Sciatic nerve (tissue), 2 donors: ENCODE results near the gene KLHL28. TPM values are rescaled to one million over a fixed set of nuclear protein-coding genes. Genes with fewer than 3 reads are reported as not detected.
"Not testable (repeated sequence)": the region's sequence is repeated elsewhere in the genome, so short reads cannot be mapped to it uniquely, and the experiment has no call there.

ENCODE experiments used
- ATAC-seq: fragments of 200-7000 bp; cut with Tn5 transposase; one replicate; pipeline ENCODE4 v1.9.1; 2020; ENCODE audit warnings: mild to moderate bottlenecking, moderate library complexity
- DNase-seq: peaks from one replicate; pipeline ENCODE4 v3.0.0-alpha.2; 2020; ENCODE audit warnings: low spot score
- intact Hi-C: fragments of 100-400 bp; cut with DNase I; formaldehyde crosslinking; loops from one replicate; pipeline ENCODE4 v1.14.2; 2022
- total RNA-seq: library from RNA; stranded (reverse); fragmentation: NEBNext Ultra II Directional; extraction: Animal tissue kit (Norgen Biotek cat#: 25700); gene quantifications from one replicate; pipeline ENCODE4 v1.2.1, GENCODE V29; 2021
- donor health status: DM: no; HTN: no; CAD: no.
- donor health status: DM: no; HTN: no; CAD: no.

KLHL28 gene
- total RNA-seq, 1 donor from 2014 or later: 19.2 TPM

DNA sequence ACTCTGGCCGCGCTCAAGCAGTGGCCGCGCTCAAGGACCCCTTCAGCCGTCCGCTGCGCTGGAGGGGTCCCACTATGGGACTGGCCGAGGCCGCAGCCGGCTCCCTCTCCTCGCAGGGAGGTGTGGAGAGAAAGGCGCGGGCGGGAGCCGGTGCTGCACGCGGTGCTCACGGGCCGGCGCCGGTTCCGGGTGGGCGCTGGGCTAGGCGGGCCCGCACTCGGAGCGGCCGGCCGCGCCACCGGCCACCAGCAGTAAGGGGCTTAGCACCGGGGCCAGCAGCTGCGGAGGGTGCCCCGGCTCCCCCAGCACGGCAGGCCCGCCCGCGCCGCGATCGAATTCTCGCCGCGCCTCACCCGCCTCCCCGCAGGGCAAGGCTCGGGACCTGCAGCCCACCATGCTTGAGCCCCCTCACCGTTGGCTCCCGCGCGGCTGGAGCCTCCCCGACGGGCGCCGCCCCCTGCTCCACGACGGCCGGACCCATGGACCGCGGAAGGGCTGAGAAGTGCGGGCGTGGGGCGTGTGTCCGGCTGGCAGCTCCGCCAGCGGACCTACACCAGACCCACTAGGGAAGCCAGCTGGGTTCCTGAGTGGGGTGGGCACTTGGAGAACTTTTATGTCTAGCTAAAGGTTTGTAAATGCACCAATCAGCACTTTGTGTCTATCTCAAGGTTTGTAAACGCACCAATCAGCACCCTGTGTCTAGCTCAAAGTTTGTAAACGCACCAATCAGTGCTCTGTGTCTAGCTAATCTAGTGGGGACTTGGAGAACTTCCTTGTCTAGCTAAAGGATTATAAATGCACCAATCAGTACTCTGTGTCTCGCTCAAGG lies 49.5 kb downstream of the KLHL28 start:
- ATAC-seq: peak; percentile 60
- intact Hi-C loops: loop anchor here (10.0 kb wide), 1 partner anchor 353 kb away; no protein-coding TSS in a partner anchor
- no peak for DNase-seq

DNA sequence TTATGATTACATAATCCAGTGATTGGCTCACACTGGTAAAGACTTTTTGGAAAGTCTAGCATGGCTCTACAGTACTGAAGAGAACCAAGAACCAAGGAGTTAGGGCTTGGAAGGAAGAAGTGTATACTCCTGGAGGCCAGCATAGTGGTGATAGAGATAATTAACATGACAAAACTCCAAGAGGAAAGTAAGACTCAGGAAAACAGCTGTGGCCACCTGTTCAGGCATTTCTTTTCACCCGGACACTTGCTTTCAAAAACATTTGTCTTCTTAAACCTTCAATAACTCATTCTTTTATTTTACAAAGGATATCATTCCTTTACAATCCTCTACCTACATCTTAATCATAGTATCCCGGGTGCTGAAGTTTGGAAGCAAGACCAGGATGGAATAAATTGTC lies 50.9 kb downstream of the KLHL28 start:
- intact Hi-C loops: loop anchor here (10.0 kb wide), 1 partner anchor 354 kb away; no protein-coding TSS in a partner anchor
- DNase-seq (no peak), ATAC-seq (no peak)

DNA sequence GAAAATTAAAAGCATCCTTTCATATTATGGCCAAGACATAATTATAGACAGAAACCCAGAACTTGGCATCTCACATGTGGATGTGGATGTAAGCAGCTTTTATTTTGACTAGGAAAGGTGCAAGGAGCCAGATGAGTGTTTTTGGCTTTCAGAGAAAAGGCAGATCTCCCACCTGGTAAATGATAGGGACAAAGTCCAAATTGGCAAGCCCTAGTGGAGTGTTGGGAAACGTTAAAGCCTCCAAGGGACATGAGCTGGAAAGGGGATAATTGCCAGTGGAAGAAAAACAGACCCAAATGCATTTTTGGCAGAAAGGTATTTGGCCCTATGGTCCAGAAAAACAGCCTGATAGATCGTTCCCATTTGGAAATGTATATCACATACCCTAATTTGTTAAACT lies 60.1 kb downstream of the KLHL28 start:
- DNase-seq (no peak), ATAC-seq (no peak)
- intact Hi-C loops: no loop called here

DNA sequence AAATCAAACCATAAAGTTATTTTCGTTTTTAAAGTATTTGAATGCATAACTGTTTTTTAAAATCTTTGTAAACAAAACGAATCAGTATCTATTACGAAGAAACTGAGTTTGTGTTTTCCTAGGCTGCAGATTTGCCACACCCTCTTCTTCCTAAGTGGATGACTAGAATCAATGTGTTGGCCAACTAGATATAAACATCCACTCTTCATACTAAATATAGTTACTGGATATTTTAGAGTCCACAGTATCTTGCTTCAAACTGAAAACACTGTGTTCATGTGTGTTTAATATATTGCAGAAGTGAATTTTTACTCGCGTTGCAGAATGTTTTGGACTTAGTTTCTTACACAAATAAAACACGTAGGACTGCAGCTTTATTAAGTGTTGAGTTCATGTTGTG lies 63.2 kb downstream of the KLHL28 start:
- intact Hi-C loops: no loop called here
- DNase-seq (no peak), ATAC-seq (no peak)

DNA sequence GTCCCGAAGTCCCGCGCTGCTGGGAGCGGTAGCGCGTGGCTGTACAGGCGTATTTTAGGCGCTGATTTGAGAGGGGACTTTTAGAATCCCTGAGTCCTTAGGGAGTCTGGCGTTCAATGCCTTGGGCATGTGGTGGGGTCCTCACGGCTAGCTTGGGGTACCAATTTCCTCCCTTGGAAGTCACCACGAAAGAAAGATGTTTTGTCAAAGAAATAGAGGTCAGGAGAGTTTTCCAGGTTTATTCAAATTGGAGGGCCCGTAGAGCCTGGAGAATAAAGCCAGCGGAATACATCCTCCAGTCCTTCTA lies 63.9 kb downstream of the KLHL28 start:
- ATAC-seq (no peak), DNase-seq (no peak)
- intact Hi-C loops: no loop called here

DNA sequence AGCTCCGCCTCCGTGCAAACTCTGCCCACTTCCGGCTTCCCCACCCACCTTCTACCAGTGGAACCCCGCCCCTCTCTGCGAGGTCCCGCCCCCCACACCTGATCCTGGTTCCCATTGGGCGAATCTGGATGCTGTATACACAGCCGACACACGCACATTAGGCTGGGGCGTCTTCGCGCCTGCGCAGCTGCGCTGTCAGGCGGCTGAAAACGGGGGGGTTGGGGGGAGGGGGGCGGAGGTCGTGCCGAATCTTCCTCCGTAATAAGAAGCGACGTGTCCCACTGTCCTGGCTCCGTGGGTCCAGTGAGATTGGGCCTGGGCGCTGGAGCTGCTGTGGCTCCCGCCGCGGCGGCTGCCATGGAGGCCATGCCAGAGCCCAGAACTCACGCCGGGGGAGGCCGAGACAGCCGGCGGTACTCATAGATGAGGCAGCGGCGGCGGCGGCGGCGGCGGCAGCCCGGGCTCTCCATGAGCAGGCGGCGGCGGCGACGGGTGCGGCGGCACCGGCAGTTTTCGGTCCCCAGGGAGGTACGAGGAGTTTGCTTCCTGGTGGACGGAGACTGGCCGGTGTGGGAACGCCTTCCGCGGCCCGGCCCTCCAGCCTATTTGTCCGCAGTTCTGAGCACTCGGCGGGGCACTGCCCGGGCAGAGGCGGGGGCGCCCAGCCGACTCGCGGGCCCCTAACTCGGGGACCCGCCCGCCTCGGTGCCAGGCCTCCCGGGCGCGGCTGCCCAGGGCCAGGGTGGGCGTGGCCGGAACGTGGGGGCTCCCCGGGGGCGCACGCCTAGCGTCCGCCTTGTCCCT lies 64.5 kb downstream of the KLHL28 start:
- ATAC-seq: peak; percentile 100
- intact Hi-C loops: no loop called here
- DNase-seq: peak; percentile 99

DNA sequence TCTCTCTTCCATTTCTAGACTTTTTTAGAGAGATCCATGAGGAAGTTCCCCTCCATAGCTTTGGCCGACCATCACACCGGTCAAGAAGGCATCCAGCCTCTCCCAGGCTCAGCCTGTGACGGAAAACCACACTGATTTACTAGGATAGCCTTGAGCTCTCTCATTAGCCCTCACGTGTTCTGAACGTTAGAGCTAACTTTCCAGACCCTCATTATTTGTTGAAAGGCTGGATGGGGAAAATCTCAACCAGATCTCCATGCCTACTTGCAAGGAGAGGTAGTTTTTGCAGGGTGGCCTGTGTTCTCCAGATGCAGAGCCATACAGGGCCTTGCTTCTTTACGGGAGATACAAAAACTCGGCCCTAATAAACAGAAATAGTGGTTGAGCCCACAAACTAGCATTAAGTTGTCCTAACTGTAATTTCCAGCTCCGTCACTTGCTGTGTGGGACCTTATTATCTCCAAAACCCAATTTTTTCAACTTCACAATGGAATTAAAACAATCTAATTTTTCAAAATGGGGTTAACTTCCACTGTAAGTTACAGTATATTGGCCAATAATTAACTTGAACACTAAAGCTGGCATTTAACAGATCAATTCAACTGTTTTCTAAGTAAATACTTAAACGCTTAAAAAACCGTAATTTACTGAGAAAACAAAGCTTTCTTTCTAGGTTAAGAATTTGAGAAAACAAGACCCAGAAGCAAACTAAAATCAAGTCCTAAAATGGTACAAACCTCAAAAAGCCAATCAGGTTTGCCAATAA lies 65.3 kb downstream of the KLHL28 start:
- DNase-seq: no peak
- no peak for ATAC-seq
- intact Hi-C loops: no loop called here

DNA sequence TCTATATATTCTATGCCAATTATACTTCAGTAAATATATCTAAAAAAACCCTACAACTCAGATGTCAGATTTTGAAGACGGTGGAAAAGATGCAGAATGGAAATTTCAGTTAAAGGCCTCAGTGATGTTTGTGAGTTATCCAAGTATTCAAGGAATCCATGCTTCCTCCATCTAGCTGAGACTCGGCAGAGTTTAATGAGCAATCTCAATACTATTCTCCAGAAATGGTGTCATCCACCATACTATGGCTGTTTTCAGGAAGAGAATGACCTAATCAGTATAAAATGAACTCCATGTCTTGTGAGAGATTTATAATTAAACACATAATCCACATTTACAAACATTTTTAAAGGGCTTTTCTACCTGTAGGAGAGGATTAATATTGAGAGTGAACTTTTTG lies 66.0 kb downstream of the KLHL28 start:
- no peak for DNase-seq
- intact Hi-C loops: no loop called here
- no peak for ATAC-seq

DNA sequence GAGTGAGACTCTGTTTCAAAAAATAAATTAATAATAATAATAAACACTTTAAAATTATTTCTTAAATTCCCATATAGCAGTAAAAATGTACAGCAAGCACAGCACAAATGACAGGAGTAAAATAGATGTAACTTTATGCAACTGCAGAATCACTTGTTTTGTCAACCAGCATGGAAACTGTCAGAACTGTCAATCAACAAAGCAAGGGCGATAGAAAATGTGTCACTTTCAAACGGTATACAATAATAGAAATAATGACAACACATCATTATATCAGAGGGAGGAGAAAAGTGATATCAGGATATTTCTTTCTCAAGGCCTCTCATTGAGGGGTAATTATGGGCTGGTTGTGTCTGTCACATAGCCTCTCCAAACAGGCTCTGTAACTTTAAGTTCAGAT lies 68.2 kb downstream of the KLHL28 start:
- ATAC-seq (no peak), DNase-seq (no peak)
- intact Hi-C loops: no loop called here

DNA sequence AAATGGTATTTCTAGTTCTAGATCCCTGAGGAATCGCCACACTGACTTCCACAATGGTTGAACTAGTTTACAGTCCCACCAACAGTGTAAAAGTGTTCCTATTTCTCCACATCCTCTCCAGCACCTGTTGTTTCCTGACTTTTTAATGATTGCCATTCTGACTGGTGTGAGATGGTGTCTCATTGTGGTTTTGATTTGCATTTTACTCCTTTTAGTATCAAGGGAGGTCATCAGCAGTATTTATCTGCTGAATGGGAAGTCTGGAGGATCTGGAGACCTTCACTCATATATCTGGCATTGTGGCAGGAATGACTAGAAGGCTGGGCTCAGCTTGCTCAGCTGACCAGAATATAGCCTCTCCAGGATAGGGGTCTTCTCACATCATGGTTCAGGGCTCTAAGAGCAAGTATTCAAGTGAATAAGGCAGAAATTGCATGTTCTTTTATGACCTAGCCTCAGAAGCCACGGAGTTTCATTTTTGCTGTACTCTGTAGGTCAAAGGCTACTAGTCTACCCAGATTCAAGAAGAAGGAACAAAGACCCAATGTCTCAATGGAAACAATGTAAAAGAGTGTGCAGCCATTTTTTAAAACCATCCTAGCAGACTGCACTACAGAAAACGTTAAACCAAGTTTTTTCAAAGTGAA lies 69.9 kb downstream of the KLHL28 start:
- DNase-seq, intact Hi-C loops, ATAC-seq: not testable (repeated sequence)

DNA sequence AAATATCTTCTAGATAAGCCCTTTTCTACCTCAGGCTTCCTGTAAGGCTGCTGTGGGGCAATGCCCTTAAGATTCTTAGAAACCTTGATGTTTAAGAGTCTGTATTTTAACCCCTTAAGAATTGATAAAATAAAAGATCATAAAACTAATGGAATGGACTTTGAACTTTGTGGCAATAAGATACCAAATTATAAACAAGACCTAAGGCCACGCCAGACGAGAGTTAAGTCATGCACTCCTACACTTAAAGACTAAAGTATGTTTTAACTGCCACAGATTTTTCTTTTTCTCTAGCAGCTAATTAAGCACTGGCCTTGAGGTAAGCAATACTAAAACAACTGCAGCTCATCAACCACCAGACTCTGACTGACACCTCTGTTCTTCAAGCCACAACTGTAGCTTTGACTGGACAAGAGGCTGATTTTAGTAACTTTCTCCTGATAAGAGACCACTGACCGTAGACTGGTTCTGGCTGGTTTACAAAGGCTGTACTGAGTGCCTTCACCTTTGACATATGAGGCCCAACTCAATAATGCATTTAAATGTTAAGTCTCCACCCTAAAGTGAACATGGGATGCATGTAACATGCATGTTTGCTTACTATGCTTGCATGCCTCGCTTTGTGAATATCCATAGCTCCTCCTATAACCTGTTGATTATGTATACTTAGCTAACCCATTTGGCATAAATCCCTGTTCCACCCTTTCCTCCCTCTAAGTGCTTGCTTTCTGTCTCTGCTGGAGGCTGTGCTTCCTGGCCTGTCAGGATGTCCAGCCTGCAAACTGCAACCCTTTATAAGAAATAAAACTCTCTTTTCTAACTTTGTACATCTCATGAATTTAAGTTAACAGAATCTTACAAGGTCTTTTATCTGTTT lies 71.9 kb downstream of the KLHL28 start:
- intact Hi-C loops: no loop called here
- ATAC-seq (no peak), DNase-seq (no peak)

DNA sequence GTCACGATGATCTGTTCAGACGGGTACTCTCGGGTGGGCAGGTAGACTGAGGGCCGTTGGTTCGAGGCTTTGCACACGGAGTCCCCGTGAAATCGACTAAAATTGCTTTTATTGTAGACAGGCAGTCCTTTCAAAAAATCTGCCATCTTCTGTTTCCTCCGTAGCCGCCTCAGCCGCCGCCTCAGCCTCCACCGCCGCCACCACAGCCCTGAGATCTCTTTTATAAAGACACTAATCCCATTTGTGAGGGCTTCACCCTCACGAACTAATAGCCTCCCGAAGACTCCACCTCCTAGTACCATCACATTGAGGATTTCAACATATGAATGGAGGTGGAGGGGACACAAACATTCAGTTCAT lies 74.2 kb downstream of the KLHL28 start:
- DNase-seq: no peak
- intact Hi-C loops: no loop called here
- no peak for ATAC-seq

DNA sequence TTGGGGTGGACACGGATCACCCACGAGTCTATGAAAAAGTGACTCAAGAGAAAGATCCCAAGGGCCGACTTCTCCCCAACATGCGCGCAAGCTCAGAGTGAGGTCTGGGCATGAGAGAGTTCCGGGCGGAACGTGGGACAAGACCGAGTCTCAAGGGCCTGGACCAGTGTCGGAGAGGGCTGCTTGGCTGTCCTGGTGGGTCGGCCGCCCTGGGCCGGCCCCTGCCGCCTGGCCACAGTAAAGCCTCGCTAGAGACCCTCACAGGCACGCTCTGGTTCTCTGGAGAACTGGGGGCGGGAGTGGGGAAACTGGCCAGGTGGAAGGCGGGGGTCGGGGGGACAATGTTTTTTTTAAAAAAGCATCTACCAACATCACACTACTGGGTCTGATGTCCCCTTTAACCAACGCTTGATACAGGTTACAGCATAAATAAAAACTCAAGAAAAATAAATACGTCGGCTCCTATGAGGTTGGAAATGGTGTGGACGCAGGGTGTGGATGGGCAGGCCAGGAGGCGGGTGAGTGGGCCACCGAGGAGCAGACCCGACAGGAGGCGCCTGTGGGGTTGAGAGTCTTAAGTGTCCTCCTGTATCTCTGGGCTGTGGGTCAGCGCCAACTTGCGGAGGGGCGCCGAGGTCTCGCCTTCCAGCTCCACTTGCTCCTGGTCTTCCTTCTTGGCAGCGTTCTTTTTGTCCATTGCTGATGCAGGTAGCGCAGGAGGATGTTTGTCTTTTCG lies 74.7 kb downstream of the KLHL28 start:
- intact Hi-C loops: no loop called here
- DNase-seq: no peak
- ATAC-seq: no peak

DNA sequence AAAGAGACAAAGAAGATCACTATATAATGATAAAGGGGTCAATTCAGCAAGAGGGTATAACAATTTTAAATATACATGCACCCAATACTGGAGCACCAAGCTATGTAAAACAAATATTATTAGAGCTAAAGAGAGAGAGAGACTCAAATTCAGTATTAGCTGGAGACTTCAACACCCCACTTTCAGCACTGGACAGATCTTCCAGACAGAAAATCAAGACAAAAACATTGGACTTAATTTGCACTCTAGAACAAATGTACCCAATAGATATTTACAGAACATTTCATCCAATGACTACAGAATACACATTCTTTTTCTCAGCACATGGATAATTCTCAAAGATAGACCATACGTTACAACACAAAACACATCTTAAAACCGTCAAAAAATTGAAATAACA lies 81.0 kb downstream of the KLHL28 start:
- ATAC-seq (no peak), DNase-seq (no peak)
- intact Hi-C loops: no loop called here
